ENCODE measurements around the gene CXCR5. TPM values are rescaled to one million over a fixed set of nuclear protein-coding genes. Genes with fewer than 3 reads are reported as not detected.
"Not testable (repeated sequence)": the region's sequence is repeated elsewhere in the genome, so short reads cannot be mapped to it uniquely, and the experiment has no call there.

Gene CXCR5
- total and polyA plus RNA-seq, 8 donors, result 0.10 TPM; not detected in 7

- H3K9me3 ChIP-seq, result no peaks in the 10 kb centered on the region
- peaks cover 0 to 3% of the 10 kb centered on the region in 2 donors for H3K4me1 ChIP-seq
- H3K27me3 ChIP-seq, result no peaks in the 10 kb centered on the region
- no peak overlapping the region for H3K4me3 ChIP-seq
- intact Hi-C loops (cut with DNase I), result no loop called here
- ATAC-seq (no peak), DNase-seq (peak in 1 of 4 donors; percentile 17)
- H3K27ac ChIP-seq, result no peak overlapping the region
- no peak for TF ChIP-seq CTCF (IDR thresholded peaks at IDR 0.05)
- H3K36me3 ChIP-seq, result no peaks in the 10 kb centered on the region
Measured at GRCh38 chr11:118841469-118842242, 42.0 kb upstream of the CXCR5 start.

GRCh38 chr11:118842369-118842768, 41.3 kb upstream of the CXCR5 start:
- no peak for TF ChIP-seq CTCF (IDR thresholded peaks at IDR 0.05)
- Histone ChIP-seq H3K36me3 (no peaks in the 10 kb centered on the region), H3K4me1 (peaks cover 0 to 3% of the 10 kb centered on the region in 2 donors), H3K27me3 (no peaks in the 10 kb centered on the region), H3K9me3 (no peaks in the 10 kb centered on the region), H3K27ac (no peak overlapping the region), H3K4me3 (no peak overlapping the region)
- DNase-seq (no peak), ATAC-seq (no peak)
- intact Hi-C loops (cut with DNase I), result no loop called here

- H3K27ac ChIP-seq; ATAC-seq; H3K27me3 ChIP-seq; H3K4me3 ChIP-seq; H3K9me3 ChIP-seq; DNase-seq; H3K4me1 ChIP-seq; intact Hi-C loops (cut with DNase I); H3K36me3 ChIP-seq: not testable (repeated sequence)
Measured at GRCh38 chr11:118842843-118843242, 40.8 kb upstream of the CXCR5 start.

GRCh38 chr11:118843565-118843964, 40.1 kb upstream of the CXCR5 start:
- Histone ChIP-seq H3K36me3 (no peaks in the 10 kb centered on the region), H3K4me3 (no peak overlapping the region), H3K27me3 (no peaks in the 10 kb centered on the region), H3K4me1 (peaks cover 0 to 3% of the 10 kb centered on the region in 2 donors), H3K9me3 (no peaks in the 10 kb centered on the region), H3K27ac (no peak overlapping the region)
- no peak for ATAC-seq
- intact Hi-C loops (cut with DNase I), result no loop called here
- TF ChIP-seq CTCF (IDR thresholded peaks at IDR 0.05), result no peak
- peak in 1 of 4 donors; percentile 12 for DNase-seq

GRCh38 chr11:118845369-118845768, 38.3 kb upstream of the CXCR5 start:
- Histone ChIP-seq H3K36me3 (no peaks in the 10 kb centered on the region), H3K27me3 (no peaks in the 10 kb centered on the region), H3K9me3 (no peaks in the 10 kb centered on the region), H3K4me1 (no peaks in the 10 kb centered on the region), H3K27ac (no peak overlapping the region), H3K4me3 (no peak overlapping the region)
- no peak for TF ChIP-seq CTCF (IDR thresholded peaks at IDR 0.05)
- DNase-seq (no peak), ATAC-seq (no peak)
- intact Hi-C loops (cut with DNase I), result no loop called here
